ENCODE measurements around the gene DFFA.
"Not testable (repeated sequence)": the region's sequence is repeated elsewhere in the genome, so short reads cannot be mapped to it uniquely, and the experiment has no call there.

The DFFA gene

GRCh38 chr1:10457875-10458274, 14.5 kb downstream of the DFFA start:
- DNase-seq (ENCODE audit: low read depth), result no peak
- TF ChIP-seq CTCF (IDR thresholded peaks at IDR 0.05; ENCODE audit: low read depth, low read length), result no peak
- TF ChIP-seq MAX (IDR thresholded peaks at IDR 0.05; ENCODE audit: low read depth, low read length), result no peak
- TF ChIP-seq MYC (IDR thresholded peaks at IDR 0.05; ENCODE audit: low read depth, low read length), result no peak
- TF ChIP-seq POLR2A (IDR thresholded peaks at IDR 0.05; ENCODE audit: extremely low read depth, insufficient read length), result no peak
- H3K4me3 ChIP-seq (ENCODE audit: low read depth, low read length), result no peak overlapping the region

DNA sequence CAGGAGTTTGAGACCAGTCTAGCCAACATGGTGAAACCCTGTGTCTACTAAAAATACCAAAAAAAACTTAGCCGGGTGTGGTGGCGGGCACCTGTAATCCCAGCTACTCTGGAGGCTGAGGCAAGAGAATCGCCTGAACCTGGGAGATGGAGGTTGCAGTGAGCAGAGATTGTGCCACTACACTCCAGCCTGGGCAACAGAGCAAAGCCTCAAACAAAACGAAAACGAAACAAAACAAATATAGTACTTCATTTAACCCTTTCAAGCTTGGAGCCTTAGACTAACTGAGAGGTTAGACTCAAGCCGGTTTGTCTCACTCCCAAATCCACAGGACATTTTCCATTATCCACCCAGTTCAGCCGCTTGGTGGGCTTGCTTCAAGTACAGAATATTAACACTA, 14.9 kb downstream of the DFFA start:
- not testable (repeated sequence) for H3K4me3 ChIP-seq (ENCODE audit: low read depth, low read length); DNase-seq (ENCODE audit: low read depth)

- TF ChIP-seq CTCF (IDR thresholded peaks at IDR 0.05; ENCODE audit: low read depth, low read length) (no peak), MAX (IDR thresholded peaks at IDR 0.05; ENCODE audit: low read depth, low read length) (no peak), POLR2A (IDR thresholded peaks at IDR 0.05; ENCODE audit: extremely low read depth, insufficient read length) (no peak), MYC (IDR thresholded peaks at IDR 0.05; ENCODE audit: low read depth, low read length) (no peak)
- DNase-seq (ENCODE audit: low read depth), result no peak
- H3K4me3 ChIP-seq (ENCODE audit: low read depth, low read length), result no peak overlapping the region
Observed at GRCh38 chr1:10456661-10457060, 15.7 kb downstream of the DFFA start.

DNA sequence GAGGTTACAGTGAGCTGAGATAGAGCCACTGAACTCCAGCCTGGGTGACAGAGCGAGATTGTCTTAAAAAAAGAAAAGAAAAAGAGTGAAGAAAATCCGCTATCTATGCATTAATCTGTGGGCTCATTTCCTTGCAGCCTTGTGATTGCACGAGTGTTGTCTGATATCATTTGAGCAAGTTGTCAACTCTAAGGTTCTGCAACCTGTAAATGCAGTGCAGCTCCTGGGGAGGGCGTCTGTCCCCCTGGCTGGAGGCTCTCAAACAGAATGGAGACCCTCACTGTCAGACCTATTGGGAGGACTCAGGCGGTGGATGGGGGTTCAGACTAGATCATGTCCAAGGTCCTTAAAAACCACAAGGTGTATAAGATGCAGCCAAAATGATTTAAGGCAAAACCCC, 16.3 kb downstream of the DFFA start:
- DNase-seq (ENCODE audit: low read depth), result no peak
- no peak for TF ChIP-seq CTCF (IDR thresholded peaks at IDR 0.05; ENCODE audit: low read depth, low read length)
- TF ChIP-seq MYC (IDR thresholded peaks at IDR 0.05; ENCODE audit: low read depth, low read length), result no peak
- TF ChIP-seq MAX (IDR thresholded peaks at IDR 0.05; ENCODE audit: low read depth, low read length), result no peak
- TF ChIP-seq POLR2A (IDR thresholded peaks at IDR 0.05; ENCODE audit: extremely low read depth, insufficient read length), result no peak
- no peak overlapping the region for H3K4me3 ChIP-seq (ENCODE audit: low read depth, low read length)

GRCh38 chr1:10451287-10451686, 21.0 kb downstream of the DFFA start:
- no peak for DNase-seq (ENCODE audit: low read depth)
- TF ChIP-seq POLR2A (IDR thresholded peaks at IDR 0.05; ENCODE audit: extremely low read depth, insufficient read length) (no peak), MAX (IDR thresholded peaks at IDR 0.05; ENCODE audit: low read depth, low read length) (no peak), CTCF (IDR thresholded peaks at IDR 0.05; ENCODE audit: low read depth, low read length) (no peak), MYC (IDR thresholded peaks at IDR 0.05; ENCODE audit: low read depth, low read length) (no peak)
- H3K4me3 ChIP-seq (ENCODE audit: low read depth, low read length), result no peak overlapping the region

GRCh38 chr1:10450836-10451235, 21.5 kb downstream of the DFFA start:
- DNase-seq (ENCODE audit: low read depth), result no peak
- no peak overlapping the region for H3K4me3 ChIP-seq (ENCODE audit: low read depth, low read length)
- TF ChIP-seq MYC (IDR thresholded peaks at IDR 0.05; ENCODE audit: low read depth, low read length), result no peak
- no peak for TF ChIP-seq POLR2A (IDR thresholded peaks at IDR 0.05; ENCODE audit: extremely low read depth, insufficient read length)
- no peak for TF ChIP-seq CTCF (IDR thresholded peaks at IDR 0.05; ENCODE audit: low read depth, low read length)
- no peak for TF ChIP-seq MAX (IDR thresholded peaks at IDR 0.05; ENCODE audit: low read depth, low read length)
